GM23338 (cell line): ENCODE results near the gene SFTA2. TPM values are rescaled to one million over a fixed set of nuclear protein-coding genes. Genes with fewer than 3 reads are reported as not detected.

ENCODE experiments used
- CREB1 ChIP-seq: fragments of 250-450 bp; sonication (Bioruptor Pico); IDR thresholded peaks from 2 replicates; pipeline ENCODE4 v1.5.0; 2020; ENCODE audit warnings: low read depth, mild to moderate bottlenecking, moderate library complexity
- CTCF ChIP-seq, 2 experiments: fragments of 200-600 bp in 1 of 2; sonication (generic) in 1 of 2; conservative IDR thresholded peaks; 2 replicates each; pipeline versions ENCODE4 v1.5.1 to v1.6.1; 2016 to 2017; ENCODE audit warnings: antibody characterized with exemption in 2 of 2, low read depth in 2 of 2, mild to moderate bottlenecking in 2 of 2, moderate library complexity in 1 of 2
- EZH2 ChIP-seq: fragments of 200-600 bp; sonication (generic); IDR thresholded peaks from one replicate; pipeline ENCODE4 v1.8.0; 2017; ENCODE audit warnings: antibody characterized with exemption, mild to moderate bottlenecking, low read depth; ENCODE audit not compliant: unreplicated experiment
- EZH2phosphoT487 ChIP-seq: fragments of 200-600 bp; sonication (generic); IDR thresholded peaks from one replicate; pipeline ENCODE4 v1.8.1; 2018; ENCODE audit warnings: antibody characterized with exemption; ENCODE audit not compliant: unreplicated experiment
- NANOG ChIP-seq: IDR thresholded peaks from 2 replicates; pipeline ENCODE4 v1.6.1; 2016; ENCODE audit warnings: antibody characterized with exemption, borderline replicate concordance
- POLR2AphosphoS5 ChIP-seq: IDR thresholded peaks from 2 replicates; pipeline ENCODE4 v1.6.1; 2016; ENCODE audit warnings: antibody characterized with exemption, low read depth
- ZNF114 ChIP-seq: fragments of 250-450 bp; sonication (Bioruptor Pico); IDR thresholded peaks from 2 replicates; pipeline ENCODE4 v1.5.0; 2020; ENCODE audit warnings: mild to moderate bottlenecking, moderate library complexity
- ZNF331 ChIP-seq: fragments of 250-450 bp; sonication (Bioruptor Pico); IDR thresholded peaks from 2 replicates; pipeline ENCODE4 v1.5.0; 2020; ENCODE audit warnings: low read depth, mild to moderate bottlenecking, moderate library complexity
- polyA plus RNA-seq: library from polyadenylated mRNA; unstranded; fragments of >200 nt; fragmentation: Nextera tagmentation; extraction: Ambion mirVana; gene quantifications from 2 replicates; pipeline ENCODE4 v1.2.1, GENCODE V29; 2016
- total RNA-seq: library from RNA; depleted of rRNA; stranded (reverse); fragments of >200 nt; shearing (Covaris generic); gene quantifications from 2 replicates; pipeline ENCODE4 v1.2.3, GENCODE V29; 2014
- TF ChIP-seq, protein P1 (sequence below): fragments of 250-450 bp; sonication (Bioruptor Pico); IDR thresholded peaks from 2 replicates; pipeline ENCODE4 v1.5.0; 2020; ENCODE audit warnings: mild to moderate bottlenecking, moderate library complexity
- TF ChIP-seq, protein P2 (sequence below): IDR thresholded peaks from 2 replicates; pipeline ENCODE4 v1.6.1; 2016; ENCODE audit warnings: antibody characterized with exemption

Gene SFTA2
- total and polyA plus RNA-seq, 2 experiments from 2014 or later, result not detected

GRCh38 chr6:30882204-30882758 is 49.7 kb downstream of the SFTA2 start (continued):
- TF ChIP-seq, protein P1, sequence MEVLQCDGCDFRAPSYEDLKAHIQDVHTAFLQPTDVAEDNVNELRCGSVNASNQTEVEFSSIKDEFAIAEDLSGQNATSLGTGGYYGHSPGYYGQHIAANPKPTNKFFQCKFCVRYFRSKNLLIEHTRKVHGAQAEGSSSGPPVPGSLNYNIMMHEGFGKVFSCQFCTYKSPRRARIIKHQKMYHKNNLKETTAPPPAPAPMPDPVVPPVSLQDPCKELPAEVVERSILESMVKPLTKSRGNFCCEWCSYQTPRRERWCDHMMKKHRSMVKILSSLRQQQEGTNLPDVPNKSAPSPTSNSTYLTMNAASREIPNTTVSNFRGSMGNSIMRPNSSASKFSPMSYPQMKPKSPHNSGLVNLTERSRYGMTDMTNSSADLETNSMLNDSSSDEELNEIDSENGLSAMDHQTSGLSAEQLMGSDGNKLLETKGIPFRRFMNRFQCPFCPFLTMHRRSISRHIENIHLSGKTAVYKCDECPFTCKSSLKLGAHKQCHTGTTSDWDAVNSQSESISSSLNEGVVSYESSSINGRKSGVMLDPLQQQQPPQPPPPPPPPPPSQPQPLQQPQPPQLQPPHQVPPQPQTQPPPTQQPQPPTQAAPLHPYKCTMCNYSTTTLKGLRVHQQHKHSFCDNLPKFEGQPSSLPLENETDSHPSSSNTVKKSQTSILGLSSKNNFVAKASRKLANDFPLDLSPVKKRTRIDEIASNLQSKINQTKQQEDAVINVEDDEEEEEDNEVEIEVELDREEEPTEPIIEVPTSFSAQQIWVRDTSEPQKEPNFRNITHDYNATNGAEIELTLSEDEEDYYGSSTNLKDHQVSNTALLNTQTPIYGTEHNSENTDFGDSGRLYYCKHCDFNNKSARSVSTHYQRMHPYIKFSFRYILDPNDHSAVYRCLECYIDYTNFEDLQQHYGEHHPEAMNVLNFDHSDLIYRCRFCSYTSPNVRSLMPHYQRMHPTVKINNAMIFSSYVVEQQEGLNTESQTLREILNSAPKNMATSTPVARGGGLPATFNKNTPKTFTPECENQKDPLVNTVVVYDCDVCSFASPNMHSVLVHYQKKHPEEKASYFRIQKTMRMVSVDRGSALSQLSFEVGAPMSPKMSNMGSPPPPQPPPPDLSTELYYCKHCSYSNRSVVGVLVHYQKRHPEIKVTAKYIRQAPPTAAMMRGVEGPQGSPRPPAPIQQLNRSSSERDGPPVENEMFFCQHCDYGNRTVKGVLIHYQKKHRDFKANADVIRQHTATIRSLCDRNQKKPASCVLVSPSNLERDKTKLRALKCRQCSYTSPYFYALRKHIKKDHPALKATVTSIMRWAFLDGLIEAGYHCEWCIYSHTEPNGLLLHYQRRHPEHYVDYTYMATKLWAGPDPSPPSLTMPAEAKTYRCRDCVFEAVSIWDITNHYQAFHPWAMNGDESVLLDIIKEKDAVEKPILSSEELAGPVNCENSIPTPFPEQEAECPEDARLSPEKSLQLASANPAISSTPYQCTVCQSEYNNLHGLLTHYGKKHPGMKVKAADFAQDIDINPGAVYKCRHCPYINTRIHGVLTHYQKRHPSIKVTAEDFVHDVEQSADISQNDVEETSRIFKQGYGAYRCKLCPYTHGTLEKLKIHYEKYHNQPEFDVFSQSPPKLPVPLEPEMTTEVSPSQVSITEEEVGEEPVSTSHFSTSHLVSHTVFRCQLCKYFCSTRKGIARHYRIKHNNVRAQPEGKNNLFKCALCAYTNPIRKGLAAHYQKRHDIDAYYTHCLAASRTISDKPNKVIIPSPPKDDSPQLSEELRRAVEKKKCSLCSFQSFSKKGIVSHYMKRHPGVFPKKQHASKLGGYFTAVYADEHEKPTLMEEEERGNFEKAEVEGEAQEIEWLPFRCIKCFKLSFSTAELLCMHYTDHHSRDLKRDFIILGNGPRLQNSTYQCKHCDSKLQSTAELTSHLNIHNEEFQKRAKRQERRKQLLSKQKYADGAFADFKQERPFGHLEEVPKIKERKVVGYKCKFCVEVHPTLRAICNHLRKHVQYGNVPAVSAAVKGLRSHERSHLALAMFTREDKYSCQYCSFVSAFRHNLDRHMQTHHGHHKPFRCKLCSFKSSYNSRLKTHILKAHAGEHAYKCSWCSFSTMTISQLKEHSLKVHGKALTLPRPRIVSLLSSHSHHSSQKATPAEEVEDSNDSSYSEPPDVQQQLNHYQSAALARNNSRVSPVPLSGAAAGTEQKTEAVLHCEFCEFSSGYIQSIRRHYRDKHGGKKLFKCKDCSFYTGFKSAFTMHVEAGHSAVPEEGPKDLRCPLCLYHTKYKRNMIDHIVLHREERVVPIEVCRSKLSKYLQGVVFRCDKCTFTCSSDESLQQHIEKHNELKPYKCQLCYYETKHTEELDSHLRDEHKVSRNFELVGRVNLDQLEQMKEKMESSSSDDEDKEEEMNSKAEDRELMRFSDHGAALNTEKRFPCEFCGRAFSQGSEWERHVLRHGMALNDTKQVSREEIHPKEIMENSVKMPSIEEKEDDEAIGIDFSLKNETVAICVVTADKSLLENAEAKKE, result no peak
- TF ChIP-seq ZNF114 (CRISPR knock-in tag) (no peak), ZNF331 (CRISPR knock-in tag) (no peak), CTCF (conservative IDR thresholded peaks at IDR 0.05; ENCODE audit: low read depth in 2 of 2) (no peak), EZH2phosphoT487 (no peak), CREB1 (CRISPR knock-in tag) (no peak), EZH2 (no peak), POLR2AphosphoS5 (no peak), NANOG (no peak)
- TF ChIP-seq, protein P2, sequence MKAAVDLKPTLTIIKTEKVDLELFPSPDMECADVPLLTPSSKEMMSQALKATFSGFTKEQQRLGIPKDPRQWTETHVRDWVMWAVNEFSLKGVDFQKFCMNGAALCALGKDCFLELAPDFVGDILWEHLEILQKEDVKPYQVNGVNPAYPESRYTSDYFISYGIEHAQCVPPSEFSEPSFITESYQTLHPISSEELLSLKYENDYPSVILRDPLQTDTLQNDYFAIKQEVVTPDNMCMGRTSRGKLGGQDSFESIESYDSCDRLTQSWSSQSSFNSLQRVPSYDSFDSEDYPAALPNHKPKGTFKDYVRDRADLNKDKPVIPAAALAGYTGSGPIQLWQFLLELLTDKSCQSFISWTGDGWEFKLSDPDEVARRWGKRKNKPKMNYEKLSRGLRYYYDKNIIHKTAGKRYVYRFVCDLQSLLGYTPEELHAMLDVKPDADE, result no peak
